Endothelial cell of umbilical vein (primary cell): Measurements from ENCODE around the gene MEI1. TPM values are rescaled to one million over a fixed set of nuclear protein-coding genes. Genes with fewer than 3 reads are reported as not detected.

Source experiments
- BruUV-seq: library from RNA; stranded (reverse); fragments of 400-500 nt; replicated peaks from 2 replicates; lab custom pipeline; 2021; lab: Mats Ljungman, UMichigan
- CTCF ChIA-PET: fragments of 300-600, 350-600 bp; sonication (Branson Sonifier 250); formaldehyde crosslinking; loops from one replicate; lab custom pipeline; 2021; ENCODE audit warnings: antibody characterized with exemption, inconsistent platforms; lab: Charles Lee
- POLR2A ChIA-PET: fragments of 300-600, 350-600 bp; sonication (Branson Sonifier 250); formaldehyde crosslinking; loops from one replicate; lab custom pipeline; 2021; ENCODE audit warnings: antibody characterized with exemption, inconsistent platforms; lab: Charles Lee
- DNase-seq: peaks from one replicate; pipeline ENCODE4 v3.0.0-alpha.2; 2011; ENCODE audit warnings: low read depth, low spot score
- FAIRE-seq: peaks from 2 replicates; lab custom pipeline; 2011; peaks lifted over from hg19 to GRCh38; lab: Jason Lieb, UNC
- H2AFZ ChIP-seq: 2 replicates; pipeline ENCODE4 v1.6.0; 2012; ENCODE audit warnings: low read depth, low read length, control low read depth, inconsistent platforms
- H3K27ac ChIP-seq: 2 replicates; pipeline ENCODE4 v1.5.1; 2011; ENCODE audit warnings: low read depth, mild to moderate bottlenecking, control low read depth, low read length, moderate library complexity; ENCODE audit not compliant: insufficient read depth
- H3K27me3 ChIP-seq, 2 experiments: 2 replicates each; pipeline versions ENCODE4 v1.6.0 to v1.6.1; 2011; ENCODE audit warnings: low read length in 2 of 2, mixed read lengths in 1 of 2; ENCODE audit not compliant: control insufficient read depth in 2 of 2, insufficient read depth in 2 of 2
- H3K36me3 ChIP-seq, 2 experiments: 2 replicates in 1 of 2; 3 replicates in 1 of 2; pipeline ENCODE4 v1.5.1; 2011; ENCODE audit warnings: low read length in 2 of 2, mild to moderate bottlenecking in 1 of 2, moderate library complexity in 1 of 2; ENCODE audit not compliant: control insufficient read depth in 2 of 2, insufficient read depth in 2 of 2; ENCODE audit errors: extremely low read depth in 1 of 2
- H3K4me1 ChIP-seq: 3 replicates; pipeline ENCODE4 v1.5.1; 2011; ENCODE audit warnings: mild to moderate bottlenecking, low read length; ENCODE audit not compliant: control insufficient read depth, insufficient read depth; ENCODE audit errors: extremely low read depth
- H3K4me2 ChIP-seq: 2 replicates; pipeline ENCODE4 v1.6.1; 2011; ENCODE audit warnings: low read length, control low read depth, mixed read lengths; ENCODE audit not compliant: insufficient read depth
- H3K4me3 ChIP-seq, 3 experiments: fragments of 200-600 bp in 1 of 3; sonication (generic), shearing (Covaris generic) in 1 of 3; replicated peaks in 1 of 3; 2 replicates each; pipeline ENCODE4 v1.5.1; 2011 to 2016; ENCODE audit warnings: control low read depth in 3 of 3, low read length in 3 of 3, mild to moderate bottlenecking in 2 of 3, inconsistent platforms in 1 of 3, low read depth in 1 of 3, moderate library complexity in 1 of 3; ENCODE audit not compliant: insufficient read depth in 1 of 3
- H3K79me2 ChIP-seq: 2 replicates; pipeline ENCODE4 v1.6.0; 2012; ENCODE audit warnings: low read length, inconsistent platforms; ENCODE audit not compliant: control insufficient read depth, insufficient read depth
- H3K9ac ChIP-seq: replicated peaks from 2 replicates; pipeline ENCODE3; 2011; ENCODE audit warnings: low read length, control low read depth; ENCODE audit not compliant: insufficient read depth; ENCODE audit errors: extremely low read depth
- H3K9me1 ChIP-seq: replicated peaks from 3 replicates; pipeline ENCODE4 v1.6.0; 2011; ENCODE audit warnings: mild to moderate bottlenecking, low read length; ENCODE audit not compliant: control insufficient read depth, insufficient read depth; ENCODE audit errors: extremely low read depth
- H3K9me3 ChIP-seq: replicated peaks from 2 replicates; pipeline ENCODE4 v1.5.1; 2012; ENCODE audit warnings: low read length, inconsistent platforms; ENCODE audit not compliant: control insufficient read depth, insufficient read depth
- H4K20me1 ChIP-seq: replicated peaks from 2 replicates; pipeline ENCODE3; 2011; ENCODE audit warnings: mild to moderate bottlenecking, low read length; ENCODE audit not compliant: control insufficient read depth, insufficient read depth; ENCODE audit errors: extremely low read depth
- CTCF ChIP-seq, 2 donors: IDR thresholded peaks; 1 replicate in 1 of 2; 2 replicates in 1 of 2; pipeline ENCODE4 v1.5.1; 2011; ENCODE audit warnings: low read length in 2 of 2, mild to moderate bottlenecking in 2 of 2, moderate library complexity in 2 of 2, control low read depth in 1 of 2, inconsistent platforms in 1 of 2, low read depth in 1 of 2; ENCODE audit not compliant: insufficient read depth in 1 of 2; ENCODE audit errors: extremely low read depth in 1 of 2
- EZH2 ChIP-seq: IDR thresholded peaks from 2 replicates; pipeline ENCODE4 v1.6.1; 2012; ENCODE audit warnings: borderline replicate concordance, low read depth, mild to moderate bottlenecking, moderate library complexity, low read length, inconsistent platforms; ENCODE audit not compliant: severe bottlenecking
- FOS ChIP-seq: IDR thresholded peaks from 2 replicates; pipeline ENCODE4 v1.6.1; 2011; ENCODE audit warnings: mild to moderate bottlenecking, low read length, moderate library complexity, borderline replicate concordance; ENCODE audit not compliant: insufficient read depth
- GATA2 ChIP-seq: IDR thresholded peaks from 2 replicates; pipeline ENCODE4 v1.7.0; 2011; ENCODE audit warnings: low read depth, mild to moderate bottlenecking, moderate library complexity, mixed read lengths, low read length; ENCODE audit not compliant: insufficient read length, insufficient read depth
- JUN ChIP-seq: IDR thresholded peaks from 2 replicates; pipeline ENCODE4 v1.6.1; 2011; ENCODE audit warnings: borderline replicate concordance, low read depth; ENCODE audit not compliant: insufficient read length, insufficient read depth
- MYC ChIP-seq: IDR thresholded peaks from one replicate; pipeline ENCODE4 v1.6.1; 2011; ENCODE audit warnings: mild to moderate bottlenecking, low read depth, low read length
- POLR2A ChIP-seq: IDR thresholded peaks from 2 replicates; pipeline ENCODE4 v1.6.1; 2012; ENCODE audit warnings: low read depth, mild to moderate bottlenecking, control low read depth, low read length
- POLR2AphosphoS5 ChIP-seq: IDR thresholded peaks from 2 replicates; pipeline ENCODE4 v1.6.1; 2012; ENCODE audit warnings: low read depth, mild to moderate bottlenecking, control low read depth, low read length, moderate library complexity; ENCODE audit not compliant: insufficient read depth
- dilution Hi-C: fragments of 300-500 bp; cut with MboI; formaldehyde crosslinking; loops from one replicate; pipeline ENCODE4 v1.15.0; 2019; ENCODE audit warnings: low sequenced_read_pairs; ENCODE audit not compliant: extremely low pct_ligation_motif_present
- intact Hi-C: fragments of 100-400 bp; cut with micrococcal nuclease; formaldehyde crosslinking; loops from one replicate; pipeline ENCODE4 v1.10.0; 2022
- polyA plus RNA-seq, 4 experiments: library from polyadenylated mRNA; depleted of rRNA in 3 of 4; stranded (reverse) in 3 of 4; unstranded in 1 of 4; fragments of >200 nt; gene quantifications; 2 replicates each; pipeline versions ENCODE4 v1.2.1 to v1.2.3, GENCODE V29; 2011 to 2012; ENCODE audit warnings: missing spikeins in 1 of 4
- total RNA-seq: library from RNA; stranded (reverse); gene quantifications from 2 replicates; pipeline ENCODE4 v1.2.3, GENCODE V29; 2021
- TF ChIP-seq, protein P1 (sequence below): IDR thresholded peaks from 2 replicates; pipeline ENCODE4 v1.6.1; 2011; ENCODE audit not compliant: insufficient read depth, insufficient read length

Gene MEI1
- total and polyA plus RNA-seq, 2 donors (not counting 3 experiments of a cell fraction or from before 2014, with no cell fraction given): 1.5 to 1.9 TPM

- ChIA-PET CTCF (interaction anchor here (1.1 to 2.3 kb wide), 5 partner anchors 10 to 29 kb away, joined by 3 to 18 read pairs (median 7); no protein-coding TSS in a partner anchor), POLR2A (no interaction called here)
- dilution Hi-C loops (no loop called here), intact Hi-C loops (no loop called here)
- H3K9ac ChIP-seq: no peak overlapping the region
- H4K20me1 ChIP-seq: no peaks in the 10 kb centered on the region
- no peaks in the 10 kb centered on the region for H3K36me3 ChIP-seq
- peaks cover 1 to 5% of the 10 kb centered on the region in 2 experiments for H3K27me3 ChIP-seq
- H3K4me3 ChIP-seq: no peak overlapping the region
- DNase-seq (no peak), FAIRE-seq (no peak)
- H3K4me2 ChIP-seq: no peak overlapping the region
- H3K4me1 ChIP-seq: no peaks in the 10 kb centered on the region
- H3K9me3 ChIP-seq: no peaks in the 10 kb centered on the region
- no peak overlapping the region for H2AFZ ChIP-seq
- H3K79me2 ChIP-seq: no peaks in the 10 kb centered on the region
- TF ChIP-seq POLR2A (no peak), JUN (no peak), EZH2 (no peak), MYC (no peak), POLR2AphosphoS5 (no peak), GATA2 (no peak), FOS (no peak)
- TF ChIP-seq, protein P1, sequence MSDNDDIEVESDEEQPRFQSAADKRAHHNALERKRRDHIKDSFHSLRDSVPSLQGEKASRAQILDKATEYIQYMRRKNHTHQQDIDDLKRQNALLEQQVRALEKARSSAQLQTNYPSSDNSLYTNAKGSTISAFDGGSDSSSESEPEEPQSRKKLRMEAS: no peak
- H3K9me1 ChIP-seq: no peaks in the 10 kb centered on the region
- no peak overlapping the region for H3K27ac ChIP-seq
- BruUV-seq: no TSS peak
Observed at GRCh38 chr22:41725510-41726110, 26.3 kb downstream of the MEI1 start.

DNA sequence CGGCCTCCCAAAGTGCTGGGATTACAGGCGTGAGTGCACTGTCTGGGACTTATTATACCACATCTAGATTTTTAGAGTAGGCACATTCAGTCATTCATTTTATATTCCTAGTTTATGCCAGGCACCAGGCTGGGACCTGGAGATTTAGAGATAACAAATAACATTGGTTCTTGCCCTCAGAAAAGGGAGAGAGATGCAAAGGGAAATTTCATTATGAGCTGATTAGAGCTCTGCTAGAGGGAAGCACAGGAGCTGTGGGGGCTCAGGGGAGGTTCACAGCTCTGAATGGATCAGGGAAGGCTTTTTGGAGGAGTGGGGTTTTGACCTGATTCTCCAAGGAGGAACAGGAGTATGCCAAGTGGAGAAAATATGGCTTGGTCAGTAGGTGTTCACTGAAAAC lies 32.3 kb downstream of the MEI1 start:
- Histone ChIP-seq H3K27ac (no peak overlapping the region), H3K36me3 (no peaks in the 10 kb centered on the region), H3K9ac (no peak overlapping the region), H3K79me2 (no peaks in the 10 kb centered on the region), H2AFZ (no peak overlapping the region), H3K27me3 (peaks cover 0 to 5% of the 10 kb centered on the region in 2 experiments), H3K4me1 (no peaks in the 10 kb centered on the region), H3K9me3 (no peaks in the 10 kb centered on the region), H3K4me2 (no peak overlapping the region), H3K4me3 (no peak overlapping the region), H3K9me1 (no peaks in the 10 kb centered on the region), H4K20me1 (no peaks in the 10 kb centered on the region)
- dilution Hi-C loops (no loop called here), intact Hi-C loops (no loop called here)
- FAIRE-seq (no peak), DNase-seq (no peak)
- TF ChIP-seq POLR2AphosphoS5: no peak
- TF ChIP-seq, protein P1: no peak
- TF ChIP-seq POLR2A: no peak
- no peak for TF ChIP-seq EZH2
- no peak for TF ChIP-seq CTCF (IDR thresholded peaks at IDR 0.05; ENCODE audit: extremely low read depth in 1 of 2, insufficient read depth in 1 of 2, low read depth in 1 of 2, low read length in 2 of 2)
- TF ChIP-seq FOS: no peak
- no peak for TF ChIP-seq JUN
- no peak for TF ChIP-seq GATA2
- no peak for TF ChIP-seq MYC
- ChIA-PET CTCF (interaction anchor here (1.3 to 1.8 kb wide), 2 partner anchors 15 to 35 kb away, joined by 4 to 9 read pairs; no protein-coding TSS in a partner anchor), POLR2A (no interaction called here)
- BruUV-seq: no TSS peak
